ENCODE data around the gene DGKG. TPM values are rescaled to one million over a fixed set of nuclear protein-coding genes. Genes with fewer than 3 reads are reported as not detected.

The DGKG gene
- total and polyA plus RNA-seq, 2 of the 8 experiments (the other 6 are each of a cell fraction or from before 2014, with no cell fraction given): 0.30 to 0.48 TPM

GRCh38 chr3:186165331-186165730, 196.7 kb downstream of the DGKG start:
- Histone ChIP-seq H3K56ac (replicated peaks; ENCODE audit: insufficient read length, low read depth, low read length) (no peak overlapping the region), H2BK20ac (ENCODE audit: low read length) (no peak overlapping the region), H4K5ac (ENCODE audit: insufficient read length, low read depth, low read length) (no peak overlapping the region), H3K4me1 (replicated peaks in 1 of 4; ENCODE audit: control insufficient read depth in 3 of 4, insufficient read depth in 4 of 4, low read length in 3 of 4) (no peaks in the 10 kb centered on the region), H2BK5ac (ENCODE audit: low read depth, low read length) (no peak overlapping the region), H3K36me3 (ENCODE audit: control insufficient read depth in 2 of 4, insufficient read depth in 4 of 4, low read length in 3 of 4) (no peaks in the 10 kb centered on the region), H2BK12ac (ENCODE audit: low read depth, low read length) (no peak overlapping the region), H4K8ac (ENCODE audit: extremely low read depth, insufficient read depth, low read length) (no peak overlapping the region), H3K27me3 (replicated peaks in 1 of 4; ENCODE audit: control insufficient read depth in 3 of 4, extremely low read depth in 1 of 4, insufficient read depth in 3 of 4, low read length in 3 of 4) (no peaks in the 10 kb centered on the region), H3K4me3 (ENCODE audit: extremely low read depth in 1 of 4, insufficient read depth in 2 of 4, low read depth in 3 of 4, low read length in 4 of 4) (no peak overlapping the region), H3K23ac (ENCODE audit: insufficient read length) (no peak overlapping the region), H3K14ac (ENCODE audit: insufficient read length) (no peak overlapping the region), H3K79me1 (ENCODE audit: low read depth, low read length) (no peaks in the 10 kb centered on the region), H2AFZ (ENCODE audit: low read length) (no peak overlapping the region), H3K79me2 (ENCODE audit: control insufficient read depth in 1 of 2, insufficient read depth in 2 of 2, low read length in 2 of 2) (no peaks in the 10 kb centered on the region), H2AK5ac (ENCODE audit: low read depth, low read length) (no peak overlapping the region), H3K27ac (ENCODE audit: low read depth, low read length) (no peak overlapping the region), H3K4me2 (ENCODE audit: insufficient read depth in 1 of 2, low read depth in 2 of 2, low read length in 2 of 2) (no peak overlapping the region), H4K20me1 (replicated peaks in 1 of 2; ENCODE audit: control insufficient read depth in 1 of 2, insufficient read depth in 2 of 2, low read length in 2 of 2) (no peaks in the 10 kb centered on the region), H3K9ac (replicated peaks in 1 of 4; ENCODE audit: extremely low read depth in 1 of 4, low read depth in 3 of 4, low read length in 3 of 4) (no peak overlapping the region), H4K91ac (replicated peaks; ENCODE audit: insufficient read length, low read length) (no peak overlapping the region), H3K9me3 (ENCODE audit: insufficient read depth in 2 of 2, low read depth in 1 of 2, low read length in 1 of 2) (no peaks in the 10 kb centered on the region), H2BK15ac (ENCODE audit: low read length) (no peak overlapping the region), H2BK120ac (replicated peaks; ENCODE audit: low read depth, low read length) (no peak overlapping the region), H3K4ac (replicated peaks; ENCODE audit: insufficient read length, low read depth, low read length) (no peak overlapping the region), H3K23me2 (ENCODE audit: low read depth, low read length) (no peaks in the 10 kb centered on the region; the same call in 1 of the 2 replicates), H3K18ac (ENCODE audit: extremely low read depth, low read length) (no peak overlapping the region)
- DNase-seq (ENCODE audit: low read depth in 1 of 2, low spot score in 2 of 2) (no peak), FAIRE-seq (no peak)
- POLR2A ChIA-PET (ENCODE audit: partially characterized antibody): no interaction called here
- CTCF ChIA-PET (ENCODE audit: partially characterized antibody): interaction anchor here (1.0 kb wide), 1 partner anchor 54 kb away, joined by 3 read pairs; no protein-coding TSS in a partner anchor
- WGBS, 2 experiments (ENCODE audit: extremely low coverage in 1 of 2, insufficient coverage in 1 of 2, insufficient read length in 1 of 2, insufficient replicate concordance in 2 of 2, low coverage in 1 of 2, low lambda C conversion rate in 2 of 2, missing lambda C conversion rate in 1 of 2): 88% methylated on average over 1 of the region's 1 CpG; no CpG with 5 or more reads in 1 of the 2 experiments
- no peak for TF ChIP-seq KDM4A (IDR thresholded peaks at IDR 0.05; ENCODE audit: low read depth, low read length, severe bottlenecking)
